ENCODE measurements around the gene ENG.
"Not testable (repeated sequence)": the region's sequence is repeated elsewhere in the genome, so short reads cannot be mapped to it uniquely, and the experiment has no call there.

Gene ENG

DNA sequence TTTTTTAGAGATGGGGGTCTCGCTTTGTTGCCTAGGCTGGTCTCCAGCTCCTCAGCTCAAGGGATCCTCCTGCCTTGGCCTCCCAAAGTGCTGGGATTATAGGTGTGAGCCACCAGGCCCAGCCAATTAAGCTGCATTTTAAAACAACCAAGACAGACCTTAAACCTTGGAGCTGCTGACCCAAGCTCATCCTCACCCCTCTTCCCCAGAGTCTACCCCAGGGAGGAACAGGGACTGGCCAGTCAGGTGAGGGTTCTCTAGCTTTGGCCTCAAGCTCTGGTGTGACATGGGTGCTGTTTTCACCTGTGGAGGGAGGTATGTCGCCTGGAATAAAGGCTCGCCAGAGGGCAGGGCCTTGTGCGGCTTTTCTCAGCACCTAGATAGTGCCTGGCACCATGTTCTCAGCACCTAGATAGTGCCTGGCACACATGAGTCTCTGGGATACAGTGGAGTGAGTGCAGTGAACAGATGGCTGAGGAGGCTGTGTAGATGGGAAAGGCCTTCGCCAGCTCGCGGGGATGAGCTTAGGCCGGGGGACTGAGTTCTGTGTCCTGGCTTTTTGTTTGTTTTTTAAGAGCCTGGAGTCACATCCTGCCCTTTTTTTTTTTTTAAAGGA, 61.3 kb downstream of the ENG start:
- no peak for DNase-seq (ENCODE audit: low read depth)

- no peak for DNase-seq (ENCODE audit: low read depth)
Measured at GRCh38 chr9:127792417-127793031, 61.9 kb downstream of the ENG start.

- DNase-seq (ENCODE audit: low read depth): no peak
Measured at GRCh38 chr9:127791085-127791484, 63.4 kb downstream of the ENG start.

DNA sequence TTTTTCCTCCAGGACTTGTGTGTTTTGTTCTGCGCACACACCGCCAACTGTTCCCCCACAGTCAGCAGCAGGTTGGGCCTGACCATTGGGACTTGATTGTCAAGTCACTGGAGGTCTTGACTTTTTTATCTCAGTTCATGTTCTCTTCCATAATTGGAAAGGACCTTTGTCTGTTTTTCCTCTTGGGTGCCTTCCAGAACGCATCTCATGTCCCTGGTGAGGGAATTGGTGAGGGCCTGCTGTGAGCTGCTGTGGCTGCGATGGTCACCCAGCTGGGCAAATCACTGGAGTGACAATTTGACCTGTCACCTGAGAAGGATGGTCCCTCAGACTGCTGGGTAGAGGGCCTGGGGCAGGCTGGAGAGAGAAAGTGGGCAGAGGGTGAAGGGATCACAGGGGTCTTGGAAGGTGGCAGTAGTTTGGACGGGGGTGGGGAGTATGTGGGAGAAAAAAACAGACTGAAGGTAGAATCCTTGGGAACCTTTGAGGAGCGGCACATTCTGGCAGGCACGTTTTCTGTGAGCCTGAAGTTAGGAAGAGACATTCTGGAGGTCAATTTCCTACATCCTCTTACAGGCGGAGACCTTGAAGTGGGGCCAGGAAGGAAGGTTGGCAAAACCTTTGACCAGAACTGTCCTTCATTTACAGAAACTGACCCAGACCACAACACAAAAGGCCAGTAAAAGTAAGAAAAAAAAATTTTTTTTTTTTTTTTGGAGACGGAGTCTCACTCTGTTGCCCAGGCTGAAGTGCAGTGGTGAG, 64.2 kb downstream of the ENG start:
- no peak for DNase-seq (ENCODE audit: low read depth)

- no peak for DNase-seq (ENCODE audit: low read depth)
Measured at GRCh38 chr9:127789179-127789578, 65.3 kb downstream of the ENG start.

DNA sequence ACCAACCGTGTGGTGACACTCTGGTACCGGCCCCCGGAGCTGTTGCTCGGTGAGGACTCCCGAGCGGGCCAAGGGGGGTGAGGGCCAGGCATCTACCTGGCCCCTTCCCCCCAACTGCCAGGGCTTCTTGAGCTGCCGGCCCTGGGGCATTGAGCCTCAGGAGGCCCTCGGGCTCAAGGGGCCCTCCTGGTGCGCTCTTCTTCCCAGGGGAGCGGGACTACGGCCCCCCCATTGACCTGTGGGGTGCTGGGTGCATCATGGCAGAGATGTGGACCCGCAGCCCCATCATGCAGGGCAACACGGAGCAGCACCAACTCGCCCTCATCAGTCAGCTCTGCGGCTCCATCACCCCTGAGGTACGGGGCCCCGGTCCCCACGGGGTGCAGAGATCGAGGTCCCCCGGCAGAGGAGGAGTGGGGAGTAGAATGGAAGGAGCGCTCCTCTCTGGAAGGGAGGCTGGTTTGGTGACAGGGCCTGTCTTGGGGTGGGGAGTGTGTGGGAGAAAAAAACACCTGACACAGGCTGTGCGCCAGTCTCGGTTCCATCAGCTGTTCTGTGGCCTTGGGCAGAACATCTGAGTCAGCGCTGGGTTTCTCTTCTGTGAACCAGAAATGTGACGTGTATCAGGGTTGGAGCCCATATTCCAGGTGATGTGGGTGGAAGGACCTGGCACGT, 66.0 kb downstream of the ENG start:
- DNase-seq (ENCODE audit: low read depth): peak; percentile 54

DNA sequence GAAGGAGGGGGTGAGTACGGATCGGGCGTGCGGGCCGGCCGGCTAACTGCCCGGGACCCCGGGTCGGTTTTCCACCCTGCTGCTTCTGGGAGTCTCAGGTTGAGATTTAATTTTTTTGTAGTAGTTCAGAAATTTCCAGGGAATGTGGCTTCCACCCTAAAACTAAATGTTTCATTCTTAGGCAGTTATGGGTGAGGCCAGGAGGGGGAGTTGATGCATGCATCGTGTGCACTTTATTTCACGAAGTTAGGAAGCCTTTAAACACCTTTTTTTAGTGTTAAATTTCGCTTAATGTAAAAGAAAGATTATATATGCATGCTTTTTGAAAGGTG, 67.7 kb downstream of the ENG start:
- no peak for DNase-seq (ENCODE audit: low read depth)

DNA sequence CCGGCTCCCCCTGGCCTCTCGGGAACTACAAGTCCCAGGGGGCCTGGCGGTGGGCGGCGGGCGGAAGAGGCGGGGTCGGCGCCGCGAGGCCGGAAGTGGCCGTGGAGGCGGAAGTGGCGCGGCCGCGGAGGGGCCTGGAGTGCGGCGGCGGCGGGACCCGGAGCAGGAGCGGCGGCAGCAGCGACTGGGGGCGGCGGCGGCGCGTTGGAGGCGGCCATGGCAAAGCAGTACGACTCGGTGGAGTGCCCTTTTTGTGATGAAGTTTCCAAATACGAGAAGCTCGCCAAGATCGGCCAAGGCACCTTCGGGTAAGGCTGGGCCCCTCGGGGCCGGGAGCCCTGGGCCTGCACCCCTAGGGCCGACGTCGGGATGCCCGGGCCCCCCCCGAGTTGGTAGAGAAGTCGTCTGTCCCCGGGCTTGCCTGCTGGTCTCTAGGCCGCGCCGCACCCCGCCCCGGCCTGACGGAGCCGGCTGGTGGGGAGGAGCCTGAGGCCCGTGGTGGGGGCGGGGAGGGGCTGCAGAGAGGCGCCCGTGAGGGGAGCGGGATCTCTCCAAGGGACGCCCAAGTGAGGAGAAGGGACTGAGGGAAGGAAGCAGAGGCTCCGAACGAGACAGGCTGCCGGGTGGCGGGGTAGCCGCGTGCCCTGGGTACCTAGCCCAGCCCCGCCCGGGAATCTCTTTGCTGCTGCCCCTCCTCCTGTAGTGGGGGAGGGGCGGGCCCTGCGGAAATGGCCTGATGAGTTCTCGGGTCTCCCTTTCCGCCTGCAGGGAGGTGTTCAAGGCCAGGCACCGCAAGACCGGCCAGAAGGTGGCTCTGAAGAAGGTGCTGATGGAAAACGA, 68.3 kb downstream of the ENG start, which contains the start of gene CDK9:
Gene CDK9 (plus strand): TSS at position 102 of the 840 bp plus-strand sequence. CDS start 115 bp downstream, at position 217.
- peak; percentile 90 for DNase-seq (ENCODE audit: low read depth)

GRCh38 chr9:127785023-127785932, 69.2 kb downstream of the ENG start:
- DNase-seq (ENCODE audit: low read depth): peak; percentile 83

GRCh38 chr9:127783111-127784008, 71.1 kb downstream of the ENG start:
- no peak for DNase-seq (ENCODE audit: low read depth)

DNA sequence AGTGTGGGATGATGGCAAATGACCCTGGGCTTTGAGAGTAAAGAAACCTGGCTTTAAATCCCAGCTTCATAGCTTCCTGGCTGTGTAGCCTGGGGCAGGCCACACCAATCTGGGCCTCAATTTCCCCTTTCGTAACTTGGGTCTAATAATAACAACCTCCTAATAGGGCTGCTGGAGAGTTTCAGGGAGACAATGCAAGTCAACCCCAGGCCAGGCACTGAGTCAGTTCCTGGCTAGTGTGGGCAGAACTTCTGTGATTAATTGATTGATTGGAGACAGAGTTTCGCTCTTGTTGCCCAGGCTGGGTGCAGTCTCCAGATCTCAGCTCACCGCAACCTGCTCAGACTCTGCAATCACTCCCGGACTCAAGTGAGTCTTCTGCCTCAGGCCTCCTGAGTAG, 72.7 kb downstream of the ENG start:
- no peak for DNase-seq (ENCODE audit: low read depth)

- DNase-seq (ENCODE audit: low read depth): not testable (repeated sequence)
Measured at GRCh38 chr9:127780909-127781308, 73.5 kb downstream of the ENG start.

- DNase-seq (ENCODE audit: low read depth): no peak
Measured at GRCh38 chr9:127780126-127780885, 74.2 kb downstream of the ENG start.

DNA sequence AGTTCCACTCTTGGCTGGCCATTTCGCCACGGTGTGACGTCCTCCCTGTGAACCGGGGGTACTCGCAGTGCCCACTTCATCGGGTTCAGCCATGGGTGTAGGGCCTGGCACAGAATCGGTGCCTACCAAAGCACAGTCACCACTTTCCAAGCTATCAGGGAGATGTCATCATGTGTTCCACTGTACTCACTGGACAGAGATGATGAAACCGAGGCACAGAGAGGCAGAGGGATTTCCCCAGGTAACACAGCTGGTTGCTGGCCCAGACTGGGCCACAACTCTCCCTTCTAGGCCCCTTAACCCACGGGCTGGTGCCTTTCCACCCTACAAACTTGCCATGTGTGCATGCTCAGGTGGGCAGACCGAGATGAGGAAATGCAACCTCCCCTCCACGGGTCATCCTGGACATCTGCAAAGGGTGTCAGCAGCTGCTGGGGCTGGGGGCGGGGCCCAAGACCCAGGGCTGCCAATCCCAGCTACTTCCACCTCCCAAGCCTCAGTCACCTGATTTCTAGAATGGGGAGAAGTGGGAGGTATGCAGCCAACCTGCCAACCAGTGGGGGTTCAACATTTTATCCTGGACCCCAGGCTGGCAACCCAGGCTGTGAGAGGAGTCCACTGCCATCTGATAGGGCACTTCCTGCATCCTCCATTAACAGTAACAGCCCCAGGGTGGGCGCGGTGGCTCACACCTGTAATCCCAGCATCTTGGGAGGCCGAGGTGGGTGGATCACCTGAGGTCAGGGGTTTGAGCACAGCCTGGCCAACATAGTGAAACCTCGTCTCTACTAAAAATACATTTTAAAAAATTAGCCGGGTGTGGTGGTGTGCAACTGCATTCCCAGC, 75.1 kb downstream of the ENG start:
- peak; percentile 56 for DNase-seq (ENCODE audit: low read depth)

- DNase-seq (ENCODE audit: low read depth): no peak
Measured at GRCh38 chr9:127778280-127779135, 76.0 kb downstream of the ENG start, which contains the start of gene SH2D3C. Gene SH2D3C (minus strand): TSS chr9:127778666. CDS start chr9:127778627, 39 bp downstream.

GRCh38 chr9:127777368-127777980, 77.0 kb downstream of the ENG start:
- no peak for DNase-seq (ENCODE audit: low read depth)

DNA sequence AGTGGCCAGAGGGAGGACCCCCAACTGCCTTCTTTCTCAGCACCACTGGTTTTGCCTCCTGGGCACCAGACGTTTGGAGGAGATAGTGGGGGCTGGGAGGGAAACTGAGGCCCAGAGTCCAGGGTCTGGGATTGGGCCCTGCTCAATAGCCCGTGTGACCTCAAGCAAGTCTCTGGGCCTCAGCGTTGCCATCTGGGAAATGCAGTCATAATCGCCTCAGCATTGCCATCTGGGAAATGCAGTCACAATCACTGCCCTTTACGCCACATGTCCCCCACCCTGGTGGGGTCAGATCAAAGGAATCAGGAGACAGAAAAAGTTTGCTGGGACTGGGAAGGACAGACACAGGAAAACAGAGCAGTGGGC, 77.6 kb downstream of the ENG start:
- DNase-seq (ENCODE audit: low read depth): no peak

All from stimulated activated CD4-positive, alpha-beta T cell treated with anti-CD3 and anti-CD28 coated beads, Interleukin-2, amount 100 ng/mL, for 4 hours (primary cell).